HG03571 (cell line): ENCODE results near the gene MAX.
"Not testable (repeated sequence)": the region's sequence is repeated elsewhere in the genome, so short reads cannot be mapped to it uniquely, and the experiment has no call there.

Experiments
- ATAC-seq: cut with Tn5 transposase; IDR thresholded peaks from one replicate; pipeline ENCODE4 v1.9.1; 2021; ENCODE audit not compliant: unreplicated experiment

MAX gene

DNA sequence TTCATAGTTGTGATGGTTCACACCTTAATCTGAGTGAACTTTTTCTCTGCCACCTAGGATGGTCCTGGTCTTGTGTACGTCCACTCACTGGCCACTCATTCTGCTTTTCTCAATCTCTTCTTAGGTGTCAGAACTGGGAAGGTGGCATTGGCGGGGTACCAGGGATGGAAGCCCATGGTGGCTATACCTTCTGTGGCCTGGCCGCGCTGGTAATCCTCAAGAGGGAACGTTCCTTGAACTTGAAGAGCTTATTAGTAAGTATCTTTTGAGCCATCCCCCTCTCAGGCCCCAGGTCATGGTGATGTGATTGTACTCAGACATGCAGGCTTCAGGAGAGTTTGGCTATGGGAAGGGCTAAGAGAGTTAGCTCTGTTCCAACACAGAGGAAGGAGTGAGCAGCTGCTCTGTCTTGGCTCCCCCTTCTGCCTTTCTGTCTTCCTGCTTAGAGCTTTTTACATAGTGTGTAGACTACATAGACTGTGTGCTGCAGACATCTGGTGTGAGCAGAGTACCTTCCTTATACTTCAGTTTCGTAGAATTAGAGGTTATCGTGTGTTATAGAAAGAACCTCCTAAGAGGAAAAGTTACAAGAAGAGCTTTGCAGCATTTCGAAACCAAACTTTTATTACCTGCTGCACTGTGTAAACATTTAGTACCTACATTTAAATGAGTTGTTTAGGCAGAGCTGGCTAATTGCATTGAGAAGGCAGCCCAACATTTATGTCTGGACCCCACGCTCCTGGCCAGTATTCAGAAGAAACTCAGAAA, 61.5 kb downstream of the MAX start:
- no peak for ATAC-seq

GRCh38 chr14:65038966-65039365, 63.4 kb downstream of the MAX start:
- no peak for ATAC-seq

DNA sequence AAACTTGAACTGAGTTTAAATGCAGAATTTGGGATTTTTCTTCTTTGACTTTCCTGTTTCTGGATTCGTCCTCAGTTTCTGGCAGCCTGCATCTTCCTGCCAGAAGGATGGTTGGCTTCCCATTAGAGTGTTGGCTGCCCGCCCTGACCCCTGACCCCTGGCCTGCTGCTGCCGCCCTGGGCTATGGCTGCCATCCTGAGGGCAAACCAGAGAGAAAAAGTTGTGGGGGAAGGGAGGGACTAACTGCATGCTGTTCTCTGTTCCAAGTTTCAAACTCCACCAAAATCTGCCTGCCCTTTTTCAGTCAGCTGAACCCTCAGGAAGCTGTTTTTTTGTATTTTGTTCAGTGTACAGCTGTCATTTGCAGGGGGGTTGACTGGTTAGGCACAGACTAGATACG, 67.3 kb downstream of the MAX start:
- ATAC-seq: no peak

DNA sequence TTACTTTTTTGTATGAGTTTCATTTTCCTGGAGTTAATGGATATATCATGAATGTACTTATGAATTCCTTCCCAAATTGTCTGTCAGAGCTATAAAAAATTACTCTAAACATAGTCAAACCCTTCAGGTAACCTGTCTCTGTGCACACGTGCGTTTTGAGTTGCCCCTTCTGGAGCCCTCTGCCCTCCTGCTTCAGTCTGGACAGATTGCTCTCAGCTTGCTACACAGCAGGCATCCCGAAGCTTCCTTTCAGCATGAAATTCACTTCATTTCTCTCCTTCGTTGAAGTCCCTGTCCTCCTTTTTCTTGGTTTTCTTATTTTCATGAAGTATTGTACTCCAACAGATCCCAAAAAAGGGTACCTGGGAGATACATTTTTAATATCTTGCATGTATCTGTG, 68.3 kb downstream of the MAX start:
- ATAC-seq: no peak

GRCh38 chr14:65033181-65033580, 69.1 kb downstream of the MAX start:
- no peak for ATAC-seq

GRCh38 chr14:65032319-65032718, 70.0 kb downstream of the MAX start:
- ATAC-seq: no peak

DNA sequence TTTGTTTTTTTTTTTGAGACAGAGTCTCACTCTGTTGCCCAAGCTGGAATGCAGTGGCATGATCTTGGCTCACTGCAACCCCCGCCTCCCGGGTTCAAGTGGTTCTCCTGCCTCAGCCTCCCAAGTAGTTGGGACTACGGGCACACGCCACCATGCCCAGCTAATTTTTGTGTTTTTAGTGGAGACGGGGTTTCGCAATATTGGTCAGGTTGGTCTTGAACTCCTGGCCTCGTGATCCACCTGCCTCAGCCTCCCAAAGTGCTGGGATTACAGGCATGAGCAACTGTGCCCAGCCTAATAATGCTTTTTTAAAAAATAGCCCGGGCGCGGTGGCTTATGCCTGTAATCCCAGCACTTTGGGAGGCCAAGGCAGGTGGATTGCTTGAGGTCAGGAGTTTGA, 71.0 kb downstream of the MAX start:
- not testable (repeated sequence) for ATAC-seq

DNA sequence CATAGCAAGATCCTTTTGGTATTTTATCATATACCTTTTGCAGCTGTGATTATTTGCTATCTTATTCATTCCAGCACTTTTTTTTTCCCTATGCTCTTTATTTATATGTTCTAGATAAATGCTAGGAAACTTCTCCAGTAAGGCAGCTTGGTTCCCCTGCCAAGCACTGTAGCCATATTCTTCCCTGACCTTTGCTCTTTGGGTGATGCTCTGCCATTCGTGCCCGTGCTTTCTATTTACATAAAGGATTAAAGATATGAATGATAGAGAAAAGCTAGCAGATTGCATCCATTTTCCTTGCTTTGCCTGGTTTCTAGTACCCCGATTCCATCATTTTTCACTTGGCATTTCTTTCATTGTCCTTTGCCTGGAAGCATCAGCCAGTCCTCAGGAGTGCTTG, 73.4 kb downstream of the MAX start:
- ATAC-seq: no peak

GRCh38 chr14:65027127-65027799, 75.1 kb downstream of the MAX start:
- no peak for ATAC-seq

GRCh38 chr14:65026526-65026925, 75.8 kb downstream of the MAX start:
- no peak for ATAC-seq

- no peak for ATAC-seq
Observed at GRCh38 chr14:65025818-65026217, 76.5 kb downstream of the MAX start.
